K562 (cell line): ENCODE measurements around the gene TIMM44. TPM values are rescaled to one million over a fixed set of nuclear protein-coding genes. Genes with fewer than 3 reads are reported as not detected.
A peak's percentile ranks its signal among the peaks of the same experiment; 100 is the strongest.

ENCODE experiments used
- MAZ ChIP-seq, 2 experiments: fragments of 450-650 bp in 1 of 2; sonication (generic) in 1 of 2; formaldehyde crosslinking; IDR thresholded peaks in 1 of 2; conservative IDR thresholded peaks in 1 of 2; 2 replicates each; pipeline versions ENCODE4 v1.4.0 to v1.5.0; 2020; ENCODE audit warnings: mild to moderate bottlenecking in 1 of 2, missing genetic modification reagents in 1 of 2
- NR2F6 ChIP-seq: fragments of 450-650 bp; formaldehyde crosslinking; IDR thresholded peaks from 2 replicates; pipeline ENCODE4 v1.4.0; 2020; ENCODE audit warnings: mild to moderate bottlenecking
- WHSC1 ChIP-seq: IDR thresholded peaks from one replicate; pipeline ENCODE4 v1.6.1; 2012; ENCODE audit warnings: low read length, control low read depth, inconsistent platforms
- ZNF274 ChIP-seq: IDR thresholded peaks from 2 replicates; pipeline ENCODE4 v1.6.1; 2011; ENCODE audit warnings: low read depth, mild to moderate bottlenecking, low read length, moderate library complexity, borderline replicate concordance
- ZNF717 ChIP-seq: fragments of 250-450 bp; sonication (Bioruptor Pico); IDR thresholded peaks from 2 replicates; pipeline ENCODE4 v1.5.0; 2021
- polyA plus RNA-seq, 8 experiments: library from polyadenylated mRNA; depleted of rRNA in 4 of 8; stranded (reverse) in 5 of 8; unstranded in 3 of 8; fragments of >200 nt; fragmentation: Nextera tagmentation in 2 of 8; fragmentation: Illumina TruSeq in 1 of 8; extraction: Ambion mirVana in 2 of 8; extraction: Trizol in 1 of 8; gene quantifications; 2 replicates each; pipeline versions ENCODE4 v1.2.1 to v1.2.3, GENCODE V29; 2011 to 2014; ENCODE audit warnings: inconsistent platforms in 1 of 8, missing spikeins in 1 of 8
- total RNA-seq, 7 experiments: library from RNA; depleted of rRNA in 6 of 7; stranded (reverse); fragments of >200 nt in 6 of 7; fragmentation: Illumina TruSeq in 2 of 7; extraction: Trizol in 2 of 7; gene quantifications; 2 replicates each; pipeline versions ENCODE4 v1.2.1 to v1.2.3, GENCODE V29; 2011 to 2021; ENCODE audit warnings: low replicate concordance in 1 of 7
- TF ChIP-seq, protein P1 (sequence below): fragments of 450-650 bp; IDR thresholded peaks from 2 replicates; pipeline ENCODE4 v1.6.1; 2016; ENCODE audit warnings: antibody characterized with exemption
- TF ChIP-seq, protein P2 (sequence below): fragments of 450-650 bp; IDR thresholded peaks from 2 replicates; pipeline ENCODE4 v1.6.1; 2018; ENCODE audit warnings: mild to moderate bottlenecking, low read depth; ENCODE audit not compliant: partially characterized antibody

The TIMM44 gene
- total and polyA plus RNA-seq, 9 of the 15 experiments (the other 6 are each of a cell fraction or from before 2014, with no cell fraction given) = 10.3 to 231 (median 89.3) TPM

DNA sequence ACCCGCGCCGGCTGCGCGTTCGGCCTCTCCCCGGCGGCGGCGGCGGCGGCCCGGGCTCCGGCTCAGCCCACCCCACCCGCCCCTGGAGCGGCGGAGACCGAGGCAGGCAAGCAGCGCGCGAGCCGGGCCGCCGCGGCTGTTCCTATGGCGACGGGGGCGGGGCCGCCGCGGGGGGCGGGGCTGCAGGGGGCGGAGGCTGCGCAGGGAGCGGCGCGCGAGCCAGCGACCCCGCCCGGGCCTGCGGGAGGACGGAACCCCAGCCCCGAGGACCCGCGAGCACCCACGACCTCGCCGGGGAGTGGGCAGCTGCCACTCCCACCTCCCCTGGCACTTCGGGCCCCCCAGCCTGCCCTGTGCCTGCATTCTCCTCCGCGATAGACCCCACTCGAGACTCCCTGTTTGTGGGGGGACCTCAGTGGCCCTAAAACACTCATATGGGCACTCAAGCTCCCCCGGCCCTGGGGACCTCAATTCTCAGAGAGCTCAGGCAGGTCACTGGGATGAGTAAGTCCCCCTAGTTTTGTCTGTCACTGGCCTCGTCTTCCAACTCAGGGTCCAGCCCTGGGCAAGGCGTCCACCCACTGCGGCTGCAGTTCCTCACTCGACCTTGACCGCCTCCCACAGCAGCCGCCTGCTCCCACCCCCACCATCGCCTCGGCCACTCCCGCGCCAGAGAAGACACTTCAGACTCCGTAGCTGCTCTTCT, 17.3 kb downstream of the TIMM44 start, which contains the start of gene CTXN1 (continued):
- TF ChIP-seq, protein P1, sequence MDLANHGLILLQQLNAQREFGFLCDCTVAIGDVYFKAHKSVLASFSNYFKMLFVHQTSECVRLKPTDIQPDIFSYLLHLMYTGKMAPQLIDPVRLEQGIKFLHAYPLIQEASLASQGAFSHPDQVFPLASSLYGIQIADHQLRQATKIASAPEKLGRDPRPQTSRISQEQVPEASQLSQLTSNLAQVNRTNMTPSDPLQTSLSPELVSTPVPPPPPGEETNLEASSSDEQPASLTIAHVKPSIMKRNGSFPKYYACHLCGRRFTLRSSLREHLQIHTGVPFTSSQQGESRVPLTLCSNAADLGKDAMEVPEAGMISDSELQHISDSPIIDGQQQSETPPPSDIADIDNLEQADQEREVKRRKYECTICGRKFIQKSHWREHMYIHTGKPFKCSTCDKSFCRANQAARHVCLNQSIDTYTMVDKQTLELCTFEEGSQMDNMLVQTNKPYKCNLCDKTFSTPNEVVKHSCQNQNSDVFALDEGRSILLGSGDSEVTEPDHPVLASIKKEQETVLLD = peak; percentile 62; the same call in 1 of the 2 replicates
- TF ChIP-seq WHSC1 (no peak), MAZ (CRISPR knock-in tag; conservative IDR thresholded peaks at IDR 0.05 in 1 of 2, IDR thresholded peaks at IDR 0.05 in 1 of 2) (peak in 1 of 2 experiments; percentile 77; a peak in 2 of 4 replicates), ZNF717 (CRISPR knock-in tag) (peak; percentile 84; the same call in 1 of the 2 replicates), NR2F6 (CRISPR knock-in tag) (0 out of 2 replicates have a peak, but pooled peaks have one; percentile 13), ZNF274 (no peak)
- TF ChIP-seq, protein P2, sequence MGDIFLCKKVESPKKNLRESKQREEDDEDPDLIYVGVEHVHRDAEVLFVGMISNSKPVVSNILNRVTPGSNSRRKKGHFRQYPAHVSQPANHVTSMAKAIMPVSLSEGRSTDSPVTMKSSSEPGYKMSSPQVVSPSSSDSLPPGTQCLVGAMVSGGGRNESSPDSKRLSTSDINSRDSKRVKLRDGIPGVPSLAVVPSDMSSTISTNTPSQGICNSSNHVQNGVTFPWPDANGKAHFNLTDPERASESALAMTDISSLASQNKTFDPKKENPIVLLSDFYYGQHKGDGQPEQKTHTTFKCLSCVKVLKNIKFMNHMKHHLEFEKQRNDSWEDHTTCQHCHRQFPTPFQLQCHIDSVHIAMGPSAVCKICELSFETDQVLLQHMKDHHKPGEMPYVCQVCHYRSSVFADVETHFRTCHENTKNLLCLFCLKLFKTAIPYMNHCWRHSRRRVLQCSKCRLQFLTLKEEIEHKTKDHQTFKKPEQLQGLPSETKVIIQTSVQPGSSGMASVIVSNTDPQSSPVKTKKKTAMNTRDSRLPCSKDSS = no peak
